ENCODE data around the gene AXIN1. TPM values are rescaled to one million over a fixed set of nuclear protein-coding genes. Genes with fewer than 3 reads are reported as not detected.

The AXIN1 gene
- total and polyA plus RNA-seq, 2 donors (not counting 1 experiment from before 2014, with no cell fraction given), result 5.1 to 18.7 TPM

GRCh38 chr16:283033-283805, 69.3 kb downstream of the AXIN1 start, which contains the start of gene PDIA2:
Gene PDIA2, plus strand, starts transcription at chr16:283164. Its CDS starts 6 bp downstream, at chr16:283170.
- Histone ChIP-seq H3K4me3 (replicated peaks in 1 of 4; ENCODE audit: control extremely low read depth in 1 of 4, insufficient read depth in 1 of 4, low read depth in 3 of 4, low read length in 4 of 4) (no peak within 1 kb of the TSS), H2AFZ (ENCODE audit: low read length) (no peak within 1 kb of the TSS), H3K27me3 (ENCODE audit: control insufficient read depth, insufficient read depth, low read length) (peaks cover 10% of the 10 kb centered on the region), H3K36me3 (ENCODE audit: control insufficient read depth, insufficient read depth, low read length) (peaks cover 7% of the 10 kb centered on the region), H3K79me2 (ENCODE audit: control insufficient read depth, insufficient read depth, low read length) (no peaks in the 10 kb centered on the region), H3K4me2 (ENCODE audit: extremely low read depth, insufficient read depth, low read length) (no peak within 1 kb of the TSS), H3K27ac (ENCODE audit: insufficient read depth, low read length) (no peak within 1 kb of the TSS), H4K20me1 (ENCODE audit: control insufficient read depth, extremely low read depth, insufficient read depth, low read length) (no peaks in the 10 kb centered on the region), H3K9me3 (ENCODE audit: control insufficient read depth, insufficient read depth, low read depth, low read length) (no peaks in the 10 kb centered on the region), H3K4me1 (ENCODE audit: control insufficient read depth, extremely low read depth, insufficient read depth, low read length) (no peaks in the 10 kb centered on the region), H3K9ac (ENCODE audit: insufficient read depth, low read length) (no peak within 1 kb of the TSS)
- no peak for DNase-seq (ENCODE audit: low read depth in 2 of 2)
- TF ChIP-seq CTCF (conservative IDR thresholded peaks at IDR 0.05 in 1 of 2, IDR thresholded peaks at IDR 0.05 in 1 of 2; ENCODE audit: low read depth in 1 of 2, low read length in 2 of 2) (no peak), EZH2 (IDR thresholded peaks at IDR 0.05; ENCODE audit: low read length, missing control alignments) (no peak)

- no peak overlapping the region for H2AFZ ChIP-seq (ENCODE audit: low read length)
- H3K27ac ChIP-seq (ENCODE audit: insufficient read depth, low read length), result no peak overlapping the region
- H4K20me1 ChIP-seq (ENCODE audit: control insufficient read depth, extremely low read depth, insufficient read depth, low read length), result no peaks in the 10 kb centered on the region
- no peaks in the 10 kb centered on the region for H3K9me3 ChIP-seq (ENCODE audit: control insufficient read depth, insufficient read depth, low read depth, low read length)
- H3K4me1 ChIP-seq (ENCODE audit: control insufficient read depth, extremely low read depth, insufficient read depth, low read length), result no peaks in the 10 kb centered on the region
- no peak for TF ChIP-seq EZH2 (IDR thresholded peaks at IDR 0.05; ENCODE audit: low read length, missing control alignments)
- no peak for TF ChIP-seq CTCF (conservative IDR thresholded peaks at IDR 0.05 in 1 of 2, IDR thresholded peaks at IDR 0.05 in 1 of 2; ENCODE audit: low read depth in 1 of 2, low read length in 2 of 2)
- H3K27me3 ChIP-seq (ENCODE audit: control insufficient read depth, insufficient read depth, low read length), result peaks cover 10% of the 10 kb centered on the region
- H3K4me3 ChIP-seq (replicated peaks in 1 of 4; ENCODE audit: control extremely low read depth in 1 of 4, insufficient read depth in 1 of 4, low read depth in 3 of 4, low read length in 4 of 4), result no peak overlapping the region
- no peaks in the 10 kb centered on the region for H3K79me2 ChIP-seq (ENCODE audit: control insufficient read depth, insufficient read depth, low read length)
- H3K4me2 ChIP-seq (ENCODE audit: extremely low read depth, insufficient read depth, low read length), result no peak overlapping the region
- DNase-seq (ENCODE audit: low read depth in 2 of 2), result no peak
- no peak overlapping the region for H3K9ac ChIP-seq (ENCODE audit: insufficient read depth, low read length)
- H3K36me3 ChIP-seq (ENCODE audit: control insufficient read depth, insufficient read depth, low read length), result peaks cover 3% of the 10 kb centered on the region
Observed at GRCh38 chr16:282491-282890, 70.0 kb downstream of the AXIN1 start.

GRCh38 chr16:281660-282255, 70.8 kb downstream of the AXIN1 start:
- peaks cover 10% of the 10 kb centered on the region for H3K27me3 ChIP-seq (ENCODE audit: control insufficient read depth, insufficient read depth, low read length)
- H3K4me3 ChIP-seq (replicated peaks in 1 of 4; ENCODE audit: control extremely low read depth in 1 of 4, insufficient read depth in 1 of 4, low read depth in 3 of 4, low read length in 4 of 4), result no peak overlapping the region
- TF ChIP-seq EZH2 (IDR thresholded peaks at IDR 0.05; ENCODE audit: low read length, missing control alignments) (no peak), CTCF (conservative IDR thresholded peaks at IDR 0.05 in 1 of 2, IDR thresholded peaks at IDR 0.05 in 1 of 2; ENCODE audit: low read depth in 1 of 2, low read length in 2 of 2) (no peak)
- H3K79me2 ChIP-seq (ENCODE audit: control insufficient read depth, insufficient read depth, low read length), result no peaks in the 10 kb centered on the region
- H3K36me3 ChIP-seq (ENCODE audit: control insufficient read depth, insufficient read depth, low read length), result no peaks in the 10 kb centered on the region
- no peak overlapping the region for H3K27ac ChIP-seq (ENCODE audit: insufficient read depth, low read length)
- H4K20me1 ChIP-seq (ENCODE audit: control insufficient read depth, extremely low read depth, insufficient read depth, low read length), result no peaks in the 10 kb centered on the region
- no peak overlapping the region for H3K4me2 ChIP-seq (ENCODE audit: extremely low read depth, insufficient read depth, low read length)
- no peak overlapping the region for H2AFZ ChIP-seq (ENCODE audit: low read length)
- no peak overlapping the region for H3K9ac ChIP-seq (ENCODE audit: insufficient read depth, low read length)
- DNase-seq (ENCODE audit: low read depth in 2 of 2), result no peak
- no peaks in the 10 kb centered on the region for H3K4me1 ChIP-seq (ENCODE audit: control insufficient read depth, extremely low read depth, insufficient read depth, low read length)
- no peaks in the 10 kb centered on the region for H3K9me3 ChIP-seq (ENCODE audit: control insufficient read depth, insufficient read depth, low read depth, low read length)
